ENCODE results near the gene AHDC1.
"Not testable (repeated sequence)": the region's sequence is repeated elsewhere in the genome, so short reads cannot be mapped to it uniquely, and the experiment has no call there.

Gene AHDC1

DNA sequence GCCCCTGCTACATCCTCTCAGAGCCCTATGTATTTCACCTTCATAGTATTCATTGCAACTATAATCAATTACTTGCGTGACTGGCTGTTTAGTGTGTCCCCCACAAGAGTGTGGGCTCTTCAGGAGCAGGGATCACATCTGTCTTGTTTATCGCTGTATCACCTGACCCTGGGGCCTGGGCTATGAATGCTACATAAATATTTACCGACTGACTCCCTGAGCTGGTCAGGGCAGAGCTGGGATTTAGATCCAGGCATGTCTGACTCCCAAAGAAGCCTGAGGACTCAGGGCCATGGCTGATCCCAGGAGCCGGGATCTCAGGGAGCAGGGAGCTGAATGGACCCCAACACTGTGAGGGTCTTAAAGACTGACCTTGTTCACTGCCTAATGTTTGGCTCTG, 49.7 kb downstream of the AHDC1 start:
- no peak for FAIRE-seq

DNA sequence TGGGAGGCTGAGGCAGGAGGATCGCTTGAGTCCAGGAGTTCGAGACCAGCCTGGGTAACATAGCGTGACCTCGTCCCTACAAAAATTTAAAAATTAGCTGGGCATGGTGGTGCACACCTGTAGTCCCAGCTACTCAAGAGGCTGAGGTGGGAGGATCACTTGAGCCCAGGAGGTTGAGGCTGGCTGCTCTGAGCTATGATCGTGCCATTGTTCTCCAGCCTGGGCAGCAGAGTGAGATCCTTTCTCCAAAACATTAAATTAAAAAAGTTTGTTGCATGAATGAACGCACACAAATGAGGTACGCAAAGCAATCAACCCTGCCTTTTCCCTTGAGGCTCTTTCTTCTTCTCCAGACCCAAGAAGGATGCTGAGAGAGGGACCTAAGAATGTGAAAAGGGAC, 50.1 kb downstream of the AHDC1 start:
- not testable (repeated sequence) for DNase-seq (ENCODE audit: insufficient read length, low spot score); FAIRE-seq

More for the DNA sequence above, 49.7 kb downstream of the AHDC1 start:
- no peak for DNase-seq (ENCODE audit: insufficient read length, low spot score)

DNA sequence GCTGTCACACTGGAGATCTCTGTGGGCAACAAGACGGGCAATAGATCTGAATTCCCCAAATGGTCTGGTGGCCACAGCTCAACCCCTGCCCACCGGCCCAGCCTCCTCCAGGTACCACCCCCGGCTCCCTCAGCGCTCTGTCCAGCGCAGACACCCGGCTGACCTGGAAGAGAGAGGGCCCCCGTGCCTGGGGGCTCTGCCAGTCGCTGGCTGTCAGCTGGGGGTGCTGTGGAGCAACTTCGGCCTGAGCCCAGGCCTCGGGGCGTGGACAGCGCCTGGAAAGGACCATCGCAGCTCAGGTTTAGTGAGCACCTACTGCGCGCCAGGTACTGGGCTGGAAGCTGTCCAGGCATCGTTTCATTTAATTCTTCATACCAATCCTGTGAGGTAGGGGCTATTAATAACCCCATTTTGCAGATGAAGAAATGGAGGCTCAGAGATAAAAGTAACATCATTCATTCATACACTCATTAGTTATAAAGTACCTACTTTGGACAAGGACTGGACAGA, 51.0 kb downstream of the AHDC1 start:
- FAIRE-seq: no peak
- DNase-seq (ENCODE audit: insufficient read length, low spot score): no peak

DNA sequence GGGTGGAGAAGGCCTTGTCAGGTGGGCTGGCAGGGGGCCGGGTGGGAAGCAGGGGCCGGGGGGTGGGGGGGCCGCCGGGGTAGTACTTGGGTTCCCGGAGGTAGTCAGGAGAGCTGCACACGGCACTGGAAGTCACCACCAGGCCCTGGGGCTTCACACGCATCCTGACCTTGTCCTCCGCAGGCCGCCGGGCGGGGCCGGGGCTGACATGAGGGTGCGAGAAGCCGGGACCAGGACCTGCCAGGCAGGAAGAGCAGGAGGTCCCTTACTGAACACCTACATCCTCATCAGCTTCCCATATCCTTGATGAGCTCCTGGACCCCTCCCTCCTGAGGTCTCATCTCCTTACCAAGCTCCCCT, 52.0 kb downstream of the AHDC1 start:
- DNase-seq (ENCODE audit: insufficient read length, low spot score) (no peak), FAIRE-seq (no peak)

DNA sequence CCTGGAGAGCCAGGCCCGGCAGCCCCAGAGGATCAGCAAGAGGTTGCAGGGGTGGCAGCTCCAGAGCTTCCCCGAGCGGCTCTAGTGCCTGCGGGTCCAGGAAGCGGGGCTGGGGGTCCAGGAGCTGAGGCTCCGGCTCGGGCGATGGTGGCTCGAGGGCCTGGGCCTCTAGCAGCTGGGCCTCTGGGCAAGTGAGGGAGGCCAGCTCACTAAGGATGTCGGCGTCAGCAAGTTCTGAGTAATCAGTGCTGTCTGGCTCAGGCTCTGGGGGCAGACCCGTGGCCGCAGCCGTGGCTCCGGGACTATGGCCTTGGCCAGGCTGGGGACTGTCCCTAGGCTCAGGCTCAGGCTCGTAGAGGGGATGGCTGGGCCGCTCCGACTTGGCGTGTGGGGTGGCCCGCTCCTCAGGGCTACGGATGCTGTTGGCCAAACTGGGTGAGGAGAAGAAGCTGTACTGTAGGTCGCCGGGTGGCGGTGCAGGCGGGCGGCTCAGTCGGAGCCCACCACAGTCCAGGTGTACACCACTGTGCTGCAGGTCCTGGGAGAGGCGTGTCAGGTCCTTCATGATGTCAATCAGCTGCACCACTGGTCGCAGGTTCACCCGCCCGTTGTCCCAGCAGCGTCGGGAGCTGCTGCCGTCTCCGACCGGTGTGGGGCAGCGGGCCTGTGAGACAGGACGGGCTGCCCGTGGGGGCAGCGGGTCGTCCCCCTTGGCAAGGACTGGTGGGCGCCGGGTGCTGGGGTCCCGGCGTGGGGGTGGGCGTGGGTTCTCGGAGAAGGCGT, 52.6 kb downstream of the AHDC1 start:
- no peak for DNase-seq (ENCODE audit: insufficient read length, low spot score)
- no peak for FAIRE-seq

DNA sequence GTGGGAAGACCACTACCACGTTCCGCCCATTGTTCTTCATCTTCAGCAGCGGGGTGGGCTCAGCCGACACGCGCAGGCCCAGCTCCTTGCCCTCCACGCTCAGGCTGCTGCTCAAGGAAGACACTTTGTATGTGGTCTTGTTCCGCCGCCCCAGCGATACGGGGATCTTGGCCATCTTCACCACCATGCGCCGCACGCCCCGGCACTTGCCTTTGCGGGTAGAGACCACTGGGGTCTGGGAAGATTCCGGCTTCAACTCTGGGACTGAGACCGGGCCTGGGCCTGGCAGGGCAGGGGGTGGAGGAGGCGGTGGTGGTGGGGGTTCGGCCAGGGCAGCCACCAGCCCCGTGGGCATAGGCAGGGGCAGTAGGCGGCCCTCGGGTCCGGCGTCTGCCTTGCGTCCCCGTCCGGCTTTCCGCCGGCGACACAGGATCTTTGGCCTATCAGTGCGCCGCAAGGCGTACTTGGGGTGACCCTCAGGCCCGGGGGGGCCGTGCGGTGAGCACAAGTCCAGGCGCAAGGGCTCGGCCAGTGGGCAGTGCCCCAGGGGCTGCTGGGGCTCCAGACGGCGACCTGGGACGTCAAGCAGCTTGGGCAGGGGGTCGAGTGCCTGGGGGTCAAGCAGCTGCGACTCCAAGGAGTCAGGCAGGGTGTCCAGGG, 53.3 kb downstream of the AHDC1 start:
- DNase-seq (ENCODE audit: insufficient read length, low spot score): no peak
- FAIRE-seq: no peak

DNA sequence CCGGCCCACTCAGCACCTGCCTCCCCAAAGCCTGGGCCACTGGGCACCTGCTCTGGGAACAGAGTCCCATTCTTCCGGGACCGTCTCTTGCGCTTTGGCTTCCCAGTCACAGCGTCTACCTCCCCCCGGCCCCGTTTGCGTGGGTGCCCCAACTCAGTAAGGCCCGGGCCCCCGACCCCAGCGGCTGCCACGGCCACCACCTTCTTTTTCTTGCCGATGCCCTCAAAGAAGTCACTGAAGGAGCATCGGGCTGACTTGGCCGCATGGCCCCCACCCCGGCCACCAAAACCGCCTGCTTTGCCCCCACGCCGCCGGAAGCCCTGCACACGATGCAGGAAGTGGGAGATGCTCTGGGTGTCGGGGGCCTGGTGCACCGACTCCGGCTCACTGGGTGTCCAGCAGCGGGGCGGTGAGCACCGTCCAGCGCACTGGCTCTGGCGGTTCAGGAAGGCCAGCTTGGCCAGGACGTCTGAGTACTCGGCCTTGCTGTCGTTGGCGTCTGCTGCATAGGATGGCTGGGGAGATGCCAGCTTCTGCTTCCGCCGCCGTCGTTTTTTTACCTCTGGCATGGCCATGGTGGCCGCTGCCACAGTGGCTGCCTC, 54.0 kb downstream of the AHDC1 start:
- DNase-seq (ENCODE audit: insufficient read length, low spot score) (no peak), FAIRE-seq (no peak)

DNA sequence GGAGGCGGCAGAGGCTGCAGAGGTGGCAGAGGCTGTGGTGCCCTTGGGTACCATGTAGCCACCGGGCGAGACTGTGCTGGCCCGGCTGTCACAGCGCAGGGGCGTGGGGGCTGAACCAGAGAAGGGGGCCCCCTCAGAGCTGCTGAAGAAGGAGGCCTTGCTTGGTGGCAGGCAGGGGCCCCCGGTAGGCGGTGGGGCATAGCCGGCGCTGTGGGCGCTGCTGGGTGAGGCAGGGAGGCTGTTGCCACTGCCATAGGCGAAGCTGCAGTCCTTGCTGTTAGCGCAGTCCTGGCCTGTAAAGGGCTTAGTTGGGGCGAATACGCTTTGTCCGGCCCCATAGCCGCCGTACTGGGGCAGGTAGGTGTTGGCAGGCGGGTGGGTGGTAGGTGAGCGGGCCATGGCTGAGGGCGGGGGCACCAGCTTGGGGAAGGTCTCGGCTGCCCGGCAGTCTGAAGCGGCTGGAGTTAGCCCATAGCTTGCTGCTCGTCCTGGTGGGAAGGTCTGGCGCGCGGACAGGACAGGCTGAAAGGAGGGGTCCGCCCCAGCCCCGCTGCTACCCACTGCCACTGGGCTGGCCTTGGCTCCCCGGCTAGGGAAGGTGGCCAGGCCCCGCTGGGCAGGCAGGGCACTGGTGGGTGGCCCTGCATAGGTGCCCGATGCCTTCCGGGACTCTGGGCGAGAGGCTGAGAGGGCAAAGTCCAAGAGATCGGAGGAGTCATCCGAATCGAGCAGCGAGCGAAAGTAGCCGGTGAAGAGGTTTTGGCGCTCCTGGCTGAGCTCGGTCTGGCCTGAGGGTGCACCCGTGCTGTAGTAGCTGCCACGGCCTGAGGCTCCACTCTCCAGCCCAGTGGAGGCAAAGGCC, 54.9 kb downstream of the AHDC1 start:
- FAIRE-seq: no peak
- DNase-seq (ENCODE audit: insufficient read length, low spot score): no peak

DNA sequence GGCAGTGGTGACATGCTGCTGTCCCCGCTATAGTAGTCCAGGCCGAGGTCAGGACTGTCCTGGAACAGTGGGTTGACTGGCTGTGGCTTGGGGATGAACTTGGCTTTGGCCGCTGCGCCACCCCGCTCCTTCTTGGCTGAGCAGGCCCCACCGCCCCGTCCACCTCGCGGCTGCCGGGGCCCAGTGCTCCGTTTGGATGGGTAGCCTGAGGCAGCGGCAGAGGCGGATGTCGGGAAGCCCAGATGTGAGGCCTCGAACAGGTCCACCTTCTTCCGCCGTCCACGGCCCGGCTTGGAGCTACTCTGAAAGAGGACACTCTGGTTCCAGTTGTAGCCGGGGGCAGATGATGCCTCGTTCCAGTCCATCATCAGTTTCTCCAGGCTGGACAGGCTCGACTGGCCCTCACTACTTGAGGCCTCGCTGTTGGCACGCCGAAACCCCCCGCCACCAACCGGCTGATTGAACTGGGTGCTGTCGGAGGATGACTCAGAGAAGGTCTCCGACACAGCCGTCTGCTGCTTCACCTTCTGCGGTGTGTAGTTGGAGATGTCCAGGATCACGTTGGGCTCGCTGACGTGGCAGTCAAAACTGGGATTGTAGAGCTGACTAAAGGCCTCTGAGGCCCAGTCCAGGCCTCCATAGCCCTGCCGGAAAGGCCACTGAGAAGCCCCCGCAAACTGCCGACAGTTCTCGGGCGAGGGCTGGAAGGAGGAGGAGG, 55.6 kb downstream of the AHDC1 start:
- DNase-seq (ENCODE audit: insufficient read length, low spot score) (no peak), FAIRE-seq (no peak)

DNA sequence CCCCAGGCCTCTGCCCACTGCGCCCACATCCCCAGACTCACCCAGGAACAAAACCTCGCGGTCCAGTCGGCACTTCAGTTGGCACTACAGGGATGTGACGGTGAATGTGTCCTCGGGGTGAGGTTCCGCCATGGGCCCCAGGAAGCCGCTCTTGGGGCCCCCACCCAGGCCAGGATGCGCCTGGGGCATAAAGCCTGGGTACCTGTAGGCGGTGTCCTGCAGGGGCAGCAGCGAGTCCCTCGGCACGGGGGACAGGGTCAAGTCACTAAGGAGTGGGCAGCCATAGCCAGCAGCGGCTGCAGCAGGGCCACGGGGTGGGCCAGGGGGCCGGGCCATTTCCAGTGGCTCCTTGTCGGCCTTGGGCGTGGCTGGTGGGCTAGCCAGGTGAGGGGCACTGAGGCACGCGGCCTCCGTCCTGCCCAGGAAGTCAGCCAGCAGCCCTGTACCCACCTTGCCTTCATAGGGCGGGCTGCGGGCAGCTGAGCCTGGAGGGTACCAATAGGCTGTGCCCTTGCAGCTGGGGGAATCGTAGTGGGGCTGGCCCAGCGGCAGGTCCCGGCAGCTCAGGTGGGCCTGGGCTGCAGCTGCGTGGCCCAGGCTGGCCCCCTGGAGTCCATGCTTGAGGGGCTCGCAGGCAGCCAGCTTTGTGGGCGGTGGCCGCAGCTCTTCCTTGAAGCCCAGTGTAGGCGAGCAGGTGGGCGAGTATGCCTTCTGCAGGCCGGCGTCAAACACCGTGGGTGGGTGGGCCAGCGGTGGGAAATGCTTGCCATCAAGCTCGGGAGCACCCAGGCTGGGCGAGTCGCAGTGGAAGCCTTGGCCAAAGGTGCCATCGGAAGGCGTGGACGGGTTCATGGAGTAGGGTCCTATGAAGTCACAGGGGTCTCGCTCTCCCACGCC, 56.5 kb downstream of the AHDC1 start:
- DNase-seq (ENCODE audit: insufficient read length, low spot score) (no peak), FAIRE-seq (no peak)

DNA sequence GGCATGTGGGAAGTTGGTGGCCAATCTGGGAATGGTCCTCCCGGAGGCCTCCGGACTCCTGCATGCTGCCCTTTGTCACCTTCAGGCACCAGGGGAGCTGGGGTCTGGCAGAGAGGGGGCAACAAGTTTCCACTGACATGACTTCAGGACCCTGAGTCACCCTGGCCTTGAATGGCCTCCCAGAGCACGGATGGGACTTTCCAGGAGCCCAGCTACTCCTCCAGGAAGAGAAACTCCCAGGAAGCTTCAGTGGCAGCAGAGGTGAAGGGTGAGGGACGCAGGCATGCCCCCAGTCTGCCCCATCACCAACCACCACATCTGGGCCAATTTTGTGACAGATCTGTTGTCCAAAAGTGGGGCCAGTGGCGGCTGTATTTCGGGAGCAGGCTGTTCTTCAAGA, 58.1 kb downstream of the AHDC1 start:
- FAIRE-seq (no peak), DNase-seq (ENCODE audit: insufficient read length, low spot score) (no peak)

DNA sequence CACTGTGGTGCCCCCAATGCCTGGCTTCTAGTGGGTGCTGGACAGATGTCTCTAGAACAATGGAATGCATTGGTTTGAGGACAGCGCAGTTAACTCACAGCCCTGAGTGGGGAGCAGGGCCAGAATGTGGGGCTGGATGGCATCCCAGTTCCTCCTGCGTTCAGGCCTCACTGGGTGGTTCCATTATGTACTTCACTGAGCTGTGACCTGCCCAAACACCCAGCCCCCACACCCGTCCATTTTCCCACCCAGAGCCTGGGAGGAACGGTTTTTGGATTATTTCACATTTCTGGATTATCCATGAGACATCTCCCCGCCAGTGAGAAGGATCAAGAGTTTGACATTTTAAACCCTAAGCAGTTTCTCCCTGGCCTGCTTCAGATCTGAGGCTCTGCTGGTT, 58.7 kb downstream of the AHDC1 start:
- FAIRE-seq: no peak
- DNase-seq (ENCODE audit: insufficient read length, low spot score): no peak

DNA sequence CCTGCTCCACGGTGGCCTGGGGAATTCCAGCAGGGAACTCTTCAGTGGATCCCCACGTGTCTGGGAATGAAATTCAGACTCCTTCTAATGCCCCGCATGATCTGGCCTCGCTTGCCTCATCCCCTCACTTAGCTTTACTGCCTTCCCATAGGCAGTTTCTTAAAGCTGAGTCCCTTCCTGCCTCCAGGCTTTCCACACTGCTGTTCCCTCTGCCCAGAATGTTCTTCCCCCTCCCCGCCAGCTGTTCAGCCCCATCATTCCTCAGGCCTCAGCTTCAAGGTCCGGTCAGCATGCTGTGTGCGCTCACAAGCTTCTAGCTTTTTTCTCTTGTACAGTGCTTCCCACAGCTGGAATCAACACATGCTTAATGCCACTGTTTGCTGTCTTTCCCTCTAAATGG, 59.1 kb downstream of the AHDC1 start:
- DNase-seq (ENCODE audit: insufficient read length, low spot score): no peak
- no peak for FAIRE-seq

DNA sequence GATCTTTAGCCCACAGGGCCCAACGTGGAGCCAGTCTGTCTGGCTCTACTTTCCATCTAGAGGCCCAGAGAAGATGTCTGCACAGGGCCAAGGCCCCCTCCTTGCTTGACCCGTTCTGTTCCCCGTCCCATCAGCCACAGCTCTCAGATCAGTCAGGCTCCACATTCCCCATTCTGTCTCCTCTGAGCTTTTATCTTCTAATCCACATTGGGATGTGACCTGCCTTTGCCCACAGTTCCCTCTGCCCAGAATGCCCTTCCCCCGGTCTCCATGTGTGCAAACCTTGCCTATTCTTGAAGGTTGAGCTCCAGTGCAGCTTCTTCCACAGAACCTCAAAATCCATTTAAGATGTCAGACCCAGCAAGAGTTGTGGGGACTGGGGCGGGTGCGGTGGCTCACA, 60.7 kb downstream of the AHDC1 start:
- FAIRE-seq (no peak), DNase-seq (ENCODE audit: insufficient read length, low spot score) (no peak)

DNA sequence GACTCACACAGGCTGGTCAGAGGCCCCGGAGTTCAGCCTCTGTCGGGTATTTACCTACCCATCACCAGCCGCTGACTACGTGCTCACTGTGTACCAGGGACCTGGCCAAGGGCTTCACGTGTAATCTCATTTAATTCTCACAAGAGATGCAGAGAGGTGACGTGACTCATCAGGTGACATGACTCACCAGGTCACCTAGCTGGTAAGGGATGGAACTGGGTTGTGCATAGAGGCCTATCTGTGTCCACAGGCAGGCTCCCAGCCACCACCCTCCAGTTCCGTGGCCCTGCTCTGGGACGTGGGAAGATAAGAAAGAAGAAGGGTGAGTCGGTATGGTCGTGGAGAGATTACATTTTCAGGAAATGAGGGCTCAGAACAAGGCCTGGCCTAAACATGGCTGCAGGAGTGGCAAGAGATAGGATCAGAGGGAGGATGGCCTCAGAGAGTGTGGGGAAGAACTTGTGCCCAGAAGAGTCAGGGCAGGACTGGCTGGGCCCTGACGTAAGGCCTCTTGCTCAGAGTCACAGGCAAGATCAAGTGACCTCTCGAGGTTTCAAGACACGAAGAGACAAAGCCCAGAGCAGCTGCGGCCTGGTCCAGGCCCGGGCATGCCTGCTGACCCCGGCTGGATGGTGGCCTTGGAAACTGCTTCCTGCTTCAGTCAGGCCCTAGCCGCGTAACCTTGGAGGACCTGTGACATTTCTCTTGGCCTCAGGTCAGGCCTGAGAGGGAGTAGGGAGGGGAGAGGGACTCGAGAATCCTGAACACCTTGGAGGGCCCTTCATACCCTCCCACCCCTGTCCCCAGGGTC, 61.3 kb downstream of the AHDC1 start:
- FAIRE-seq (no peak), DNase-seq (ENCODE audit: insufficient read length, low spot score) (no peak)

DNA sequence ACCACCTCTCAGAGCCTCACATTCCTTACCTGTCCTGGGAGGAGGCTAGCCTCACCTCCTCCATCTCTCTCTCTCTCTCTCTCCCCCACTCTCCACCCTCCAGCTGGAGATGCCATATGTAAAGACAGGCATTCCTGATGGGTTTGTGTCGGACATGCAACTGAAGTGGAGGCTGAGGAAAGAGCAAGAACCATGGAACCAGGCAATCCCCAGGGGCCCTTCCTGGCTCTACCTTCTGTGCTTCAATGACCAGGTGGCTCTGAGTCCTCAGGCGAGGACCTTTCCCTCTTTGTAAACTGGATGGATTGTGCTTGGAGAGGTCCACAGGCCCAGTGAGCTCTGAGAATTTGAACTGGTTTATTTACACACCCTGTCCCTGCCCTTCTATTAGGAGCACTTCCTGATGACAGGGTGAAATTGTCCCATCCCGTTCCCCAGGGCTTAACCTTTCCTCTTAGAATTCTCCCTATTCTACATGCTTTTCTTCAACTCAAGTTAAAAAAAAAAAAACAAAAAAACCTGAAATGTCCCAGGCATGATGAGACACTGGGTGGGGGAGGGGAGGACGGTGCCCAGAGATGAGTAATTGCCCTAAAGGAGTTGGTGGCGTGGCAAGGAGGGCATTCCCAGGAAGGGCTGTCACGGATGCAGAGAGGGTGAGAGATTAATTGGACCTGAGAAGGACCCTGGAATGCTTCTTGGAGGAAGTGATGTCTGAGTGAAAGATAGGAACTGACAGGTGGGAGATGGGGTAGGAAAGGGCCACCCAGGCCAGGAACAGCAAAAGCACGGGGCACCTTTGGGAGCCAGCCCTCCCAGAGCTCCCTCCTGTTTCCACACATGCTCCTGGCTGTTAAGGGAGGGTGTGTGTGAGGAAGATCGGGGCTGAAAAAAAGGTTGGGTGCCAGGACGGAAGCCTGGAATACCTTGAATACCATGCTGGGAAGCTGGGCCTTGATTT, 63.8 kb downstream of the AHDC1 start:
- DNase-seq (ENCODE audit: insufficient read length, low spot score) (no peak), FAIRE-seq (no peak)

DNA sequence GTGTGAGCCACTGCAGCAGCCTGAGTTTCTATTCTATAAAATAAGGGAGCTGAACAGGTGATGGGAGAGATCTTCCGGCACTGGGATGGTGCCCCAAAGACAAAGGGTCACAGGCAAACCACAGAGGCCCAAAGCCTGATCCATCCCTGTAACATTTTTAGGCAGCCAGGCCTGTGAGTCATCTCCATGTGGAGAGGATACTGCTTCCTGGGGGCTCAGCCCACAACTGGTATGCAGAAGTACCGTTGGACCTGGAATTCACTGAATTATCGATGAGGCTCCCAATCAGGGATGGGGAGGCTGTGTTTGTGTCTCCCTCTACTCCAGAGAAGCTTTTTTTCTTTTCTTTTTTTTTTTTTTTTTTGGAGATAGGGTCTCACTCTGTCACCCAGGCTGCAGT, 65.2 kb downstream of the AHDC1 start:
- DNase-seq (ENCODE audit: insufficient read length, low spot score): no peak
- no peak for FAIRE-seq

Measured in GM19239 (cell line).